ENCODE measurements around the gene ADSS1. TPM values are rescaled to one million over a fixed set of nuclear protein-coding genes. Genes with fewer than 3 reads are reported as not detected.
"Not testable (repeated sequence)": the region's sequence is repeated elsewhere in the genome, so short reads cannot be mapped to it uniquely, and the experiment has no call there.

The ADSS1 gene
- total RNA-seq, 1 donor from 2014 or later, result 49.3 TPM

- DNase-seq (ENCODE audit: low spot score), result peak; percentile 61
Measured at GRCh38 chr14:104749111-104749649, 25.2 kb downstream of the ADSS1 start.

GRCh38 chr14:104750056-104750752 is 26.2 kb downstream of the ADSS1 start:
- DNase-seq (ENCODE audit: low spot score), result no peak

- not testable (repeated sequence) for DNase-seq (ENCODE audit: low spot score)
Measured at GRCh38 chr14:104750753-104751057, 26.7 kb downstream of the ADSS1 start.

GRCh38 chr14:104751539-104752422 is 27.8 kb downstream of the ADSS1 start:
- no peak for DNase-seq (ENCODE audit: low spot score)

GRCh38 chr14:104752423-104752734 is 28.4 kb downstream of the ADSS1 start:
- DNase-seq (ENCODE audit: low spot score), result no peak

GRCh38 chr14:104752735-104753527 is 28.9 kb downstream of the ADSS1 start, which contains the start of gene SIVA1:
Gene SIVA1 (plus strand): TSS chr14:104753147. CDS start chr14:104753202, 55 bp downstream.
- DNase-seq (ENCODE audit: low spot score), result peak; percentile 99

GRCh38 chr14:104753528-104754212 is 29.6 kb downstream of the ADSS1 start:
- DNase-seq (ENCODE audit: low spot score), result no peak

- DNase-seq (ENCODE audit: low spot score), result no peak
Measured at GRCh38 chr14:104754213-104754851, 30.3 kb downstream of the ADSS1 start.

- DNase-seq (ENCODE audit: low spot score), result no peak
Measured at GRCh38 chr14:104755621-104756020, 31.6 kb downstream of the ADSS1 start.

- DNase-seq (ENCODE audit: low spot score), result no peak
Measured at GRCh38 chr14:104756477-104757237, 32.6 kb downstream of the ADSS1 start.

GRCh38 chr14:104757238-104757585 is 33.2 kb downstream of the ADSS1 start:
- DNase-seq (ENCODE audit: low spot score), result no peak

- no peak for DNase-seq (ENCODE audit: low spot score)
Measured at GRCh38 chr14:104757681-104758392, 33.8 kb downstream of the ADSS1 start.

GRCh38 chr14:104758981-104759969 is 35.2 kb downstream of the ADSS1 start:
- DNase-seq (ENCODE audit: low spot score), result no peak

- no peak for DNase-seq (ENCODE audit: low spot score)
Measured at GRCh38 chr14:104765517-104765916, 41.5 kb downstream of the ADSS1 start.

- no peak for DNase-seq (ENCODE audit: low spot score)
Measured at GRCh38 chr14:104766256-104766862, 42.3 kb downstream of the ADSS1 start.

GRCh38 chr14:104766863-104767633 is 43.0 kb downstream of the ADSS1 start:
- DNase-seq (ENCODE audit: low spot score), result no peak

GRCh38 chr14:104767634-104767918 is 43.5 kb downstream of the ADSS1 start:
- no peak for DNase-seq (ENCODE audit: low spot score)
